HG03103 (cell line): ENCODE measurements around the gene CYSLTR2.
"Not testable (repeated sequence)": the region's sequence is repeated elsewhere in the genome, so short reads cannot be mapped to it uniquely, and the experiment has no call there.

Source experiments
- ATAC-seq: cut with Tn5 transposase; IDR thresholded peaks from one replicate; pipeline ENCODE4 v1.9.1; 2021; ENCODE audit warnings: low read depth; ENCODE audit not compliant: unreplicated experiment

The CYSLTR2 gene

GRCh38 chr13:48644141-48644540 is 9.6 kb upstream of the CYSLTR2 start:
- no peak for ATAC-seq

DNA sequence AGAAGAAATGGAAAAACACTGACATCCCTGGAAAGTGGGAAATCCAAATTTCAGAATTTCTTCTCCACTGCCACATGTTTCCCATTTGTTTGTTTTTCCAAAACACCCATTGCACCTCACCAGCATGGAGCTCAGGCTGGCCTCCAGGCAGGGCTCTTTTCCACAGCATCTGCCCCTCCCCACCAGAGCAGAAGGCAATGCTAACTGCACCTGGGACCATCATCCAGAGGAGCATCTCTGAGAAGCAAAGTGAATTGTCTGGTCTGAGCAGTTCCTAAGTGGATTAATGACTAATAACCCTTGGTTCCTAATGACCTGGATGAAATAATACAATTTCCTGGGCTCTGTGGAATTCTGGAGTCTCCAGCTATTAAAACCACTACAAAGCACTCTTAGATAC is 8.8 kb upstream of the CYSLTR2 start:
- no peak for ATAC-seq

DNA sequence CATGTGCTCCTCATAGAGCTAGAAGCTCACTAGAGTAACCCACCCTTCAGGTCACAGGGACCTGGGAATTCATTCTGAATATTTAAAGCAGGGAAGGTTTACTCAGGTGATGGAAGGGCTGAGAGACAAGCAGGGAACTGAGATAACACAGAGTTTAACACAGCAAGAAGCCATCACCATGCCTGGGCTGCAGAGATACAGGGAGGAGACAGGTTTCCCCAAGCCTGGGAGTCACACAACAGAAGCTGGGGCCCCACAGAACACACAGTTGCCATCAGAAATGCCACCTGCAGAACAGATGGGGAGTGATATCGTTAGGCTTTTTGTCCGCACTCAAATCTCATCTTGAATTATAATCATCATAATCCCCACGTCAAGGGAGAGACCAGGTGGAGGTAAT is 7.9 kb upstream of the CYSLTR2 start:
- no peak for ATAC-seq

DNA sequence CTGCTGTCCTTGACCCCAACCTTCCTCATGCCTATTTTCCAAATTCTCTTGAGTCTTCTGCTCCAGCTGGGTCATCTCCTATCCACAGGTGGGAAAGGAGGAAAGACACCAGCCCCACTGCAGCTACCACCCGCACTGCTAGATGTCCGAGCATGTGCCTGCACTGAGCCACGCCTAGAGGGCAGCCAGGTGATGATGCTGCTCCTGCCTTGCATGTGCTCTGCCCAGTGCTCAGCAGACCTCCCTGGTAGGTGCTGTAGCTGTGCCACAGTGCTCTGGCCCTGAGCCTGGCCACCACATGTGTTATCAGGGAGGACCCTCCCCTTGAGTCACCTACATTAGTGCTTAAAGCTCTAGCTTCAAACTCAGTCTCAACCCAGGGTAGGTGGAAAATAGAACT is 6.9 kb upstream of the CYSLTR2 start:
- ATAC-seq: no peak

DNA sequence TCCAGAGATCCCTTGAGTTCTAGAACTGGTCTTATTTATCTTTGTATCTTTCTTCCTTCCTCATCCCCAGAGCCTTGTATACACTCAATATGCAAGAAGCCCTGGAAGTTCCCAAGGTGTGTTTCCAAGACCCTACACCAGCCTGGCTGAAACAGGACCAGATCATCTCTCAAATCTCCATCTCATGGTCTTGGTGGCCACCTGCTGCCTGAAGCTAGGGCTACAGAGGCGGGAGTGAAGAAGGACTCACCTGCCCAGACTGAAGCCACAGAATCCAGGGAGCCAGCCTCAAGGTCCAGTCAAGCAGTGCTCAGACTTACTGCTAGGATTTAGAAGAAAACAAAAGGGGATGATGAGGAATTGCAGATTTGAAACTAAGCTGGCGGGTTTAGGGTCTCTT is 6.1 kb upstream of the CYSLTR2 start:
- ATAC-seq: no peak

DNA sequence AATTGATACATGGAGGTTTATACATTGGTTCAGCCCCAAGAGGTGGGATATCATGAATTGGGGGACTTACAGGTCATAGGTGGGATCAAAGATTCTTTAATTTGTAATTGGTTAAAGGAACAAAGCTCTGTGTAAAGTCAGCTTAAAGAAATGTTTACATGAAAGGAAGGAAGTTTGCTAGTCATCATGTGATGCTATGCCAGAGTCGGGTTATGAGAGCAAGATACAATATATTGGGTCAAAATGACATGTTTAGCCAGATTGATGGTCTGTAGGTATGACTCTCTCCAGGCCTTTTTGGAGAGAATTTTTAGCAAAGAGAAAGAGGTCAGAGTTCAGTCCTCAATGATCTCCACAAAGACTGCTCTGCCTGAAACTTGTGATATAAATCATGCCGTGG is 5.3 kb upstream of the CYSLTR2 start:
- ATAC-seq: no peak

GRCh38 chr13:48652851-48653471 is 768 bp upstream of the CYSLTR2 start:
- ATAC-seq: no peak

DNA sequence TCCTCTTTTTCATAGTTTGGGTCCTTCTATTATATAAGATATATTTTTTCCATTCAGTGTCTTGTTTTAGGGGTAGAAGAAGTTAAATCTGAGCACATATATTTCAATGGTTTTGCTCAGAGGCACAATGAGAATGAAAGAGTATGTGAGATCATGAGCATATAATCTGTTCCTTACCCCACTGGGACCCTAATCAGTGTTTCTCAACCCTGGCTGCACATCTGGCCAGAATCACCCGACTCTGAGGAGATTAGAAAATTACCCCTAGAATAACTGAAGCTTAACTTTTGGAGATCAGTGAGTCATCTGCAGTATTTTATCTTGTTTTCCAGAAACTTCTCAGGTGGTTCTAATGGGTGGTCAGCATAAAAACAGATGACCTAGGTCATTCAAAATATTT is 782 bp downstream of the CYSLTR2 start:
- no peak for ATAC-seq

DNA sequence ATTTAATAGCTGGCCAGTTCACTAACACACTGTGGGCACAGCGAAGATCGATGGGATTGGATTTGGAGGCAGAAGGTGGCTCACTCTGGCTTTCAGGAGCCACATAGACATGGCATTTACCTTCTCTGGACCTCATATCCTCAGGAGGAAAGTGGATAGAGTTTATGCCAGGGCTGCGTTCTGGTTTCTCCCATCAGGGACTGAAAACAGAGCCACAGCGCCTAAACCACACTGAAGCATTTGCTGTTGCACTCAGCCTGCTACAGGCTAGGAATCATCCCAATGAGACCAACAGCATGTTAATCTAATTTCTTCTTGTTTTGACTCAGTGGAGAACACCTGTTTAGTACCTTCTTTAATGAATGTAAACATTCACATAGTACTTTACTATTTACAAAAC is 1.6 kb downstream of the CYSLTR2 start:
- no peak for ATAC-seq

- no peak for ATAC-seq
Measured at GRCh38 chr13:48656608-48657007, 2.9 kb downstream of the CYSLTR2 start.

- ATAC-seq: no peak
Measured at GRCh38 chr13:48660361-48661076, 6.8 kb downstream of the CYSLTR2 start.

DNA sequence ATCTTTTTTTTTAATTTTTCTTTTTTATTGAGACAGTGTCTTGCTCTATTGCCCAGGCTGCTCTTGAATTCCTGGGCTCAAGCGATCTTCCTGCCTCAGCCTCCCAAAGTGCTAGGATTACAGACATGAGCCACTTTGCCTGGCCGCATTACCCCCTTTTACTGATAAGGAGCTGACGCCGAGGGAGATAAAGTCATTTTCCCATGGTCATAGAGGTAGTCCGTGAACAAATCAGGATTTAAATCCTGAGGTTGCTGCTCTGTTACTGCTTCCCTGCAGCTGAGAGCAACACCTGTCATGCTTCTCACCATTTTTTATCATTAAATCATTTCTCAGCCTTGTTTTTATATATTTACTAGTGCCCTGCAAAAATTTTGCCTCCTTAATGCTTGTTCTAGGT is 7.4 kb downstream of the CYSLTR2 start:
- no peak for ATAC-seq

GRCh38 chr13:48662226-48662625 is 8.5 kb downstream of the CYSLTR2 start:
- no peak for ATAC-seq

DNA sequence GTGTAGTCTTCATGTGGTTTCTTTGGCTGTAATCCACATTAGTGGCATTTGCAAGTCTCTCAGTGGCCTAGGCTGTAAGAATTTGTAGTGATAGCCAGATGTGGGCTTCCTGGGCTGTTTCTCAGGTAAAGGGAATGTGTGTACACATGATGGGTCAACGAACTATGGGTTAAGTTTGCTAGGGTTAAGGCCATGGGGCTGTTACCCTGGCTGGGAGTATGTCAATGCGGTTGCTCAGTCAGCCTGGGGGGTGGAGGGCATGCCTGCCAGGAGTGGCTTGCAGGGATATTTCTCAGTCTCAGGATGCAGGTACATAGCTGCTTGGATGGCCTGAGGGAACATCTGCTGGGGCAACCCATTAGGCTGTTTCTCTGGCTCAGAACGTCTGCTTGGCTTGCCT is 13.4 kb downstream of the CYSLTR2 start:
- no peak for ATAC-seq

DNA sequence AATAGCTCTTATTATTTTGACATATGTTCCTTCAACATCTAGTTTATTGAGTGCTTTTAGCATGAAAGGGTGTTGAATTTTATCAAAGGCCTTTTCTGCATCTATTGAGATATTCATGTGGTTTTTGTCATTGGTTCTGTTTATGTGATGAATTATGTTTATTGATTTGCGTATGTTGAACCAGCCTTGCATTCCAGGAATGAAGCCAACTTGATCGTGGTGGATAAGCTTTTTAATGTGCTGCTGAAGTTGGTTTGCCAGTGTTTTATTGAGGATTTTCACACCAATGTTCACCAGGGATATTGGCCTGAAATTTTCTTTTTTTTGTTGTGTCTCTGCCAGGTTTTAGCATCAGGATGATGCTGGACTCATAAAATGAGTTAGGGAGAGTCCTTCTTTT is 17.7 kb downstream of the CYSLTR2 start:
- ATAC-seq: not testable (repeated sequence)

- no peak for ATAC-seq
Measured at GRCh38 chr13:48675247-48675646, 21.5 kb downstream of the CYSLTR2 start.

DNA sequence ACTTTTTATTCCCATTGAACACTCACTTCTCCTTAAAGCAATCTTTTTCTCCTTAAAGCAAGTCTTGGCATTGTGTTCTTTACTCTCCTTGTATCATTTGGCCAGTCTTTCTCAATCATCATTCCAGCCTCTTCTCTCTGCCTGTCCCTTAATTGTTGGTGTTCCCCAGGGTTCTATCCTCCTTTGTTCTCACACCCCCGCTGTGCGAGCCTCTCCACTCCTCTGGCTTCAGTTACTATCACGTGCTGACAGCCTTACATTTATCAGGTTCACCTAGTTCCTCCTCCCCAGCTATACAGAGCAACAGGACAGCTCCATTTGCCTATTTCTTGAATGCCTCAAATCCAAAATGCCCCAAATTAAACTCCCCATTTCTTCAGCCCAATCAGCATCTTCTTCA is 24.6 kb downstream of the CYSLTR2 start:
- no peak for ATAC-seq

- no peak for ATAC-seq
Measured at GRCh38 chr13:48679941-48680680, 26.4 kb downstream of the CYSLTR2 start.

DNA sequence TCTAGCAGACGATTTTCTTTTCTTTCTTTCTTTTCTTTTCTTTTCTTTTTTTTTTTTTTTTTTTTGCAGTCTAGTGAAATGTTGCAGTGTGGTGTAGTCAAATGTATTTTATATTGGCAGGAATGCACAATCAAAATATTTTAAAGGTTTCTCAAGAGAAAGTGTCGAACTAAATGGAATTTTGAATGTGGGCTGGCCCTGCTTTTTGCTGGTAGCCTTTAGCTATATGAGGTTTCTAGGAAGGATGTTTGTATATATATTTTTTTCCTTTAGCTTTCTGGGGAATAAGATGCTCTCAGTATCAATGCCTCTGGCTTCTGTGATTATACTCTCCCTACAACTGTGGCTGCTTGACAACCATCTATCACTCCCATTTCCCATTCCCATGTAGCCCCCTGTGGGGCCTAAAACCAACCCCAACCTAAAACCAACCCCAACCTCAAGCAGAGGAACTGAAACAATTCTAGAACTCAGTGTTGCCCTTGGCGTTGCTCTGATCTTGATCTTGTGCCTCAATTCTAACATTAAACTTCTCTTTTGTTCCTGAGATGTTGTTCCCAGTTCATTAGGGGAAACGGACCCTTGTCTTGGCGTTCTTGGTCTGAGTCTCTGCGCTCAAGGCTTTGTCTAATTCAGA is 27.1 kb downstream of the CYSLTR2 start:
- no peak for ATAC-seq

- ATAC-seq: no peak
Measured at GRCh38 chr13:48681905-48682304, 28.2 kb downstream of the CYSLTR2 start.

- ATAC-seq: no peak
Measured at GRCh38 chr13:48682436-48682835, 28.7 kb downstream of the CYSLTR2 start.
